Natural killer cell treated with Interleukin-12 subunit alpha and Interleukin-12 subunit beta and Interleukin-15 and Interleukin-18, amount 100 ng/mL, for 72 hours (primary cell): Measurements from ENCODE around the gene ENSA. TPM values are rescaled to one million over a fixed set of nuclear protein-coding genes. Genes with fewer than 3 reads are reported as not detected.
"Not testable (repeated sequence)": the region's sequence is repeated elsewhere in the genome, so short reads cannot be mapped to it uniquely, and the experiment has no call there.

ENCODE experiments used
- ATAC-seq, 2 donors: fragments of 150-1000 bp; cut with Tn5 transposase in 1 of 2; sonication (Bioruptor Pico), chemical (Tn5 transposase) in 1 of 2; 2 replicates each; pipeline ENCODE4 v1.10.0; 2021
- DNase-seq: peaks from one replicate; pipeline ENCODE4 v3.0.0; 2022; ENCODE audit warnings: low spot score
- H3K27ac Mint-ChIP-seq, 2 donors: 1 replicate in 1 of 2; 2 replicates in 1 of 2; pipeline ENCODE4 v1.8.0; 2022; ENCODE audit warnings: mixed read lengths in 2 of 2, mild to moderate bottlenecking in 1 of 2, moderate library complexity in 1 of 2
- H3K27me3 Mint-ChIP-seq, 2 donors: 1 replicate in 1 of 2; 2 replicates in 1 of 2; pipeline ENCODE4 v1.8.0; 2022; ENCODE audit warnings: mixed read lengths in 2 of 2
- H3K36me3 Mint-ChIP-seq: one replicate; pipeline ENCODE4 v1.8.0; 2022; ENCODE audit warnings: mixed read lengths
- H3K4me1 Mint-ChIP-seq, 2 donors: 1 replicate in 1 of 2; 2 replicates in 1 of 2; pipeline ENCODE4 v1.8.0; 2022; ENCODE audit warnings: low read depth in 2 of 2, mixed read lengths in 2 of 2, mild to moderate bottlenecking in 1 of 2
- H3K4me3 Mint-ChIP-seq: one replicate; pipeline ENCODE4 v1.8.0; 2022; ENCODE audit warnings: mixed read lengths
- H3K9me3 Mint-ChIP-seq: 2 replicates; pipeline ENCODE4 v1.8.0; 2022; ENCODE audit warnings: mixed read lengths
- total RNA-seq, 2 donors: library from RNA; stranded (reverse); gene quantifications; one replicate each; pipeline ENCODE4 v1.2.3, GENCODE V29; 2022

The ENSA gene
- total RNA-seq, 2 donors from 2014 or later = 214 to 249 TPM

- not testable (repeated sequence) for H3K36me3 Mint-ChIP-seq, H3K4me1 Mint-ChIP-seq, DNase-seq, H3K4me3 Mint-ChIP-seq, H3K9me3 Mint-ChIP-seq, H3K27me3 Mint-ChIP-seq, ATAC-seq, H3K27ac Mint-ChIP-seq
Measured at GRCh38 chr1:150634839-150635622, 5.6 kb upstream of the ENSA start.

- H3K4me1 Mint-ChIP-seq = peaks cover 26 to 30% of the 10 kb centered on the region in 2 donors
- DNase-seq (no peak), ATAC-seq (no peak)
- no peak overlapping the region for H3K4me3 Mint-ChIP-seq
- no peak overlapping the region for H3K27ac Mint-ChIP-seq
- no peaks in the 10 kb centered on the region for H3K9me3 Mint-ChIP-seq
- no peaks in the 10 kb centered on the region for H3K27me3 Mint-ChIP-seq
- H3K36me3 Mint-ChIP-seq = peaks cover 25% of the 10 kb centered on the region
Measured at GRCh38 chr1:150628766-150629114, 672 bp downstream of the ENSA start.

- ATAC-seq (no peak), DNase-seq (no peak)
- Mint-ChIP-seq H3K36me3 (peaks cover 34% of the 10 kb centered on the region), H3K9me3 (no peaks in the 10 kb centered on the region), H3K4me1 (peaks cover 34 to 35% of the 10 kb centered on the region in 2 donors), H3K27ac (no peak overlapping the region), H3K27me3 (no peaks in the 10 kb centered on the region), H3K4me3 (no peak overlapping the region)
Measured at GRCh38 chr1:150627826-150628410, 1.5 kb downstream of the ENSA start.

DNA sequence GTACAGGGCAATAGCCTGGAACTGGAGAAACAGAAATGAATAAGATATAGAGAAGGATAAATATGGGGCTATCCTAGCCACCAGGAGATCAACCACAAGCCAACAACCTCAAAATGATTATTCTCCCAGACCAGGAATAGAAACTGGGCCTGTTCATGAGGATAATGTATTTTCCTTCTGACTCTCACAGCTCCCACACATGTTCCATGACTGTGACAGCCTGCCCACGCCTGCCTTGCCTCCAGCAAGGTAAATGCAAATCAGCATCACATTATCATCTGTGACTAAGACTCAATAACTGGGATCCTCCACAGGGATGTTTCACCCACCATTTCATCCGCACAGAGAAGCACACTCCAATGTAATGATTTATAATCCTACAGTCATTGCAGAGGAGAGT, 3.3 kb downstream of the ENSA start:
- H3K36me3 Mint-ChIP-seq = peaks cover 40% of the 10 kb centered on the region
- H3K4me3 Mint-ChIP-seq = no peak overlapping the region
- ATAC-seq = no peak
- DNase-seq = no peak
- peak overlapping the region; percentile 81 to 94 for H3K27ac Mint-ChIP-seq
- H3K9me3 Mint-ChIP-seq = no peaks in the 10 kb centered on the region
- H3K27me3 Mint-ChIP-seq = no peaks in the 10 kb centered on the region
- H3K4me1 Mint-ChIP-seq = peaks cover 40% of the 10 kb centered on the region in 2 donors

GRCh38 chr1:150624546-150624945, 4.9 kb downstream of the ENSA start:
- ATAC-seq, DNase-seq, H3K27me3 Mint-ChIP-seq, H3K9me3 Mint-ChIP-seq: not testable (repeated sequence)
- Mint-ChIP-seq H3K4me1 (peaks cover 41 to 42% of the 10 kb centered on the region in 2 donors), H3K27ac (peak overlapping the region; percentile 81 to 94), H3K36me3 (peaks cover 48% of the 10 kb centered on the region), H3K4me3 (peak overlapping the region; percentile 21)

DNA sequence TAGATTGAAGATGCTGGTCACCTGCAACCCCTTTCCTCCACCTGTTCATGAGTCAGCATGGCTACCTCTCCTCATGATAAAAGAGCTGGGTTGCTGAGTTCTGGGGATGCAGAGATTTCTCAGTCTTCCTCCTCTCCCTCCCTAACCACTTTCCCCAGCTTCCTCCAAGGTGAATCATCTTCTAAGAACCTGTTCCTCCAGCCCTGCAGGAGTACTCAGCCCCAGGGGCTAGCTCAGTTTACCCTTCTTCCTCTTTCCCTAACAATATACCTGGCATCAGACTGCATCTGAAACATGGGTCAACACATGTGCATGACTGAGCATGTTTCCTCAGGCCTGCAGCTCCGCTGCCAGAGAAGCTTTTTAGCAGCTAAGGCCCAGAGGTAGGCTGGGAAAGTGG, 5.3 kb downstream of the ENSA start:
- H3K4me3 Mint-ChIP-seq, H3K9me3 Mint-ChIP-seq, ATAC-seq, DNase-seq, H3K27me3 Mint-ChIP-seq: not testable (repeated sequence)
- peak overlapping the region; percentile 81 to 94 for H3K27ac Mint-ChIP-seq
- peaks cover 52% of the 10 kb centered on the region for H3K36me3 Mint-ChIP-seq
- peaks cover 45 to 46% of the 10 kb centered on the region in 2 donors for H3K4me1 Mint-ChIP-seq

- DNase-seq = no peak
- Mint-ChIP-seq H3K27ac (peak overlapping the region; percentile 81 to 94), H3K36me3 (peaks cover 44% of the 10 kb centered on the region), H3K4me3 (peak overlapping the region; percentile 20), H3K9me3 (no peaks in the 10 kb centered on the region), H3K4me1 (peaks cover 43 to 45% of the 10 kb centered on the region in 2 donors), H3K27me3 (no peaks in the 10 kb centered on the region)
- ATAC-seq = no peak
Measured at GRCh38 chr1:150622303-150622975, 7.0 kb downstream of the ENSA start.

GRCh38 chr1:150621497-150622302, 7.7 kb downstream of the ENSA start:
- Mint-ChIP-seq H3K27me3 (no peaks in the 10 kb centered on the region), H3K9me3 (no peaks in the 10 kb centered on the region), H3K36me3 (peaks cover 49% of the 10 kb centered on the region), H3K27ac (peak overlapping the region; percentile 81 to 94), H3K4me3 (peak overlapping the region; percentile 20), H3K4me1 (peaks cover 45 to 51% of the 10 kb centered on the region in 2 donors)
- DNase-seq = no peak
- ATAC-seq = no peak

GRCh38 chr1:150620919-150621318, 8.5 kb downstream of the ENSA start:
- ATAC-seq (no peak), DNase-seq (no peak)
- Mint-ChIP-seq H3K36me3 (peaks cover 49% of the 10 kb centered on the region), H3K9me3 (no peaks in the 10 kb centered on the region), H3K27me3 (no peaks in the 10 kb centered on the region), H3K4me3 (no peak overlapping the region), H3K27ac (peak overlapping the region; percentile 81 to 94), H3K4me1 (peaks cover 48 to 56% of the 10 kb centered on the region in 2 donors)

DNA sequence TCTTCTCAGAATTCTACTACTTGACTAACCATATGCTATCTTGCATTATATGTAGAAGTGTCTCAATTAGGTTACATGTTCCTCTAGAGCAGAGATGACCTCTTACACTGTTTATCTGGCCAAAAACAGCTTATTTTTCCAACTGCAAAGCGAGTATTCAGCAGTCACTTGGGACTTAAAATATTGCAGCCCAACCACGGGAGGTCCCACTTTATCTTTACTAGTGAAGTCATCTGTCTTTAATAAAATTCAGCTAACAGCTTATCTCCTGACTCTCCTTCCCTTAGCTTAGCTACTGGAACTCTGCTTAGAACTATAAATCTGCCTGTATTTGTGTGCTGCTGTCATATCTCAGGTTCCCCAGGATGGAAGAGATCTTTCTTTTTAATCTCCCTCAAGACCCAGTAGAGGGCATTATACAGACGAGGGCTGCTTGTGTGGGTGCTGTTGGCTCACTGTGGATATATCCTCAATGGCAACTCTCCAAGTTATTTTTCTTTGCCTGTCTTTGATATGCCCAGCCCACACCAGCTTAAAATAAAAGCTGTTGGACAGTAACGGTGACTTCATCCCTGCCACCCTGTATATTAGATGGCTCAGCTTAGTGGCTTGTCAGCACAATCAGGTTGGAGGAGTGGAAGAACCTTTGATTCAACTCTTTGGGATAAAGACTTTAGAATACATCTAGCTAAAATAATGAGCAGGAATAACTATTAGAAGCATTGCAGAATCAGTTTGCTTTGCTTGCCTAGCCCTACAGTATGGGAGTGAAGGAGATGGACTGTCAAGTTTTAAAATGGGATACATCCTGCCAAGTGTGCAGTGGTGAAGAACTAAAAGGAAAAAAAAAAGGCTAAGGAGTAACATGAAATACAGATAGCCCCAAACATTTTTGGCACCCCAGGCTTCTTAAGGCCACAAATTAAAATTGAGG, 9.6 kb downstream of the ENSA start:
- peaks cover 52 to 60% of the 10 kb centered on the region in 2 donors for H3K4me1 Mint-ChIP-seq
- peaks cover 41% of the 10 kb centered on the region for H3K36me3 Mint-ChIP-seq
- H3K27me3 Mint-ChIP-seq = no peaks in the 10 kb centered on the region
- H3K9me3 Mint-ChIP-seq = no peaks in the 10 kb centered on the region
- DNase-seq = no peak
- no peak overlapping the region for H3K4me3 Mint-ChIP-seq
- peak overlapping the region; percentile 56 to 81 for H3K27ac Mint-ChIP-seq
- ATAC-seq = no peak

DNA sequence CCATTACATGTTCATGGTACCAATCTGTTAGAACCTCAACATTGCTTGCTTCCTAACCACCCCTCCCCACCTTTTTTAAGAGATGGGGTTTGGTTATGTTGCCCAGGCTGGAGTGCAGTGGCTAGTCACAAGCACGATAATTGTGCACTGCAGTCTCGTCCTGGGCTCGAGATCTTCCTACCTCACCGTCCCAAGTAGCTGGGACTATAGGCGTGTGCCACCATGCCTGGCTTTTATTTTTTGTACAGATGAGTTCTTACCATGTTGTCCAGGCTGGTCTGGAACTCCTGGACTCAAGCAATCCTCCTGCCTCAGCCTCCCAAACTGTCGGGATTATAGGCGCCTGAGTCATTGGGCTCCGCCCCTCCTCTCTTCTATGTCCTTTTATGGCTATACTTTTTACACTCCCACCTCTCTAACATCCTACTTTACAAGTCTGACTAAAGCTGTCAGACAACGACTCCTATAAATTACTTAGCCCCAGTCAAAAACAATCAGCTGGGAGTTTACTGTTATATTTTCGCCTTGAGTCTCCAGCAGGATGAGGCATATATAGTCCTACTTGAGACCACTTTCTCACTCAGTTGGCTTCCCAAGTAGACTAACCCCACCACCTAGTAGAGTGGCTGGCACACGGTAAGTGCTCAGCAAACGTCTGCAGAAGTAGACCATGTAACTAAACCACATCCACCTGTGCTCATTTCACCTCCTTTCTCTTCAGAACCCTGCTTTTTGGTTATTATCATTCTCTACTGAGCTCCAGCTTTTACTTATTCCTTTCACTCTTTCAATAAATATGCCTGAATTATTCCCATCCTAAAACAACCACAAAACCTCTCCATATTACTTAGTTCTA, 13.8 kb downstream of the ENSA start:
- DNase-seq (no peak), ATAC-seq (no peak)
- peak overlapping the region; percentile 22 for H3K4me3 Mint-ChIP-seq
- H3K27ac Mint-ChIP-seq = peak overlapping the region; percentile 87 to 90
- peaks cover 21% of the 10 kb centered on the region for H3K36me3 Mint-ChIP-seq
- H3K27me3 Mint-ChIP-seq = no peaks in the 10 kb centered on the region
- peaks cover 58 to 70% of the 10 kb centered on the region in 2 donors for H3K4me1 Mint-ChIP-seq
- H3K9me3 Mint-ChIP-seq = no peaks in the 10 kb centered on the region
